ENCODE results near the gene LRRIQ4.

Gene LRRIQ4

GRCh38 chr3:169879013-169879557 lies 66.4 kb downstream of the LRRIQ4 start:
- H3K4me3 ChIP-seq (replicated peaks; ENCODE audit: low read depth, low read length): no peak overlapping the region
- no peak for DNase-seq (ENCODE audit: extremely low read depth, low read depth)
- no peak for TF ChIP-seq CTCF (IDR thresholded peaks at IDR 0.05; ENCODE audit: low read depth, low read length, missing control alignments)

- DNase-seq (ENCODE audit: extremely low read depth, low read depth): no peak
- no peak overlapping the region for H3K4me3 ChIP-seq (replicated peaks; ENCODE audit: low read depth, low read length)
- TF ChIP-seq CTCF (IDR thresholded peaks at IDR 0.05; ENCODE audit: low read depth, low read length, missing control alignments): no peak
Observed at GRCh38 chr3:169879845-169880575, 67.3 kb downstream of the LRRIQ4 start.

- no peak overlapping the region for H3K4me3 ChIP-seq (replicated peaks; ENCODE audit: low read depth, low read length)
- no peak for TF ChIP-seq CTCF (IDR thresholded peaks at IDR 0.05; ENCODE audit: low read depth, low read length, missing control alignments)
- DNase-seq (ENCODE audit: extremely low read depth, low read depth): no peak
Observed at GRCh38 chr3:169880576-169881250, 68.0 kb downstream of the LRRIQ4 start.

GRCh38 chr3:169886671-169887070 lies 74.0 kb downstream of the LRRIQ4 start:
- no peak for DNase-seq (ENCODE audit: extremely low read depth, low read depth)

More at GRCh38 chr3:169886671-169887070, 74.0 kb downstream of the LRRIQ4 start:
- H3K4me3 ChIP-seq (replicated peaks; ENCODE audit: low read depth, low read length): no peak overlapping the region
- no peak for TF ChIP-seq CTCF (IDR thresholded peaks at IDR 0.05; ENCODE audit: low read depth, low read length, missing control alignments)

Measured in HFF-Myc (cell line).